ENCODE results near the gene GAS6.

DNA sequence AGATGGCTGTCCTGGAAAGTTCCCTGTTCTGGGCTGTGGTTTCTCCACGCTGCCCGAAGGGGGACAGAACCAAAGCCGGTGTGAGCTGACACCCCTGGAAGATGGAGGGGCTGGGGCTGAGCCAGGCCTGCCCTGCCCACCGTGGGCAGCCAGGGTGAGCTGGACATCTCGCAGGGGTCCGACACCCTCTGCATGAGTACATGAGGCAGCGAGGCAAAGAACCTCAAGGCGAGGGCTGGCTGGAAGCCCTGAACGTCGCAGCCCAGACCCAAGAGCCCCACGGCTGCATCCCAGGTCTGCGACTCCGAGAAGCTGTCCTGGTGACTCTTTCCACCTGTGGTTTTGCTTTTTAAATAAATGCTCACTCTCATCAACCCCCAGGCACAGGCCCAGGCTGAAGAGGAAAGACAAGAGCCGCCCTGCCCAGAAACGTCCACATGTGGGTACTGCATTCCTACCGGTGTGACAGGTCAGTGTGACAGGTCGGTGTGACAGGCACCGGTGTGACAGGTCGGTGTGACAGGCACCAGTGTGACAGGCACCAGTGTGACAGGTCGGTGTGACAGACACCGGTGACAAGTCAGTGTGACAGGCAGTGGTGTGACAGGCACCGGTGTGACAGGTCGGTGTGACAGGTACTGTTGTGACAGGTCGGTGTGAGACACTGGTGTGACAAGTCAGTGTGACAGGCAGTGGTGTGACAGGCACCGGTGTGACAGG is 30.6 kb downstream of the GAS6 start:
- TF ChIP-seq ZNF677 (tag by site-specific recombination; IDR thresholded peaks at IDR 0.05) (no peak), KLF10 (tag by site-specific recombination; IDR thresholded peaks at IDR 0.05) (no peak), ZNF133 (tag by site-specific recombination; IDR thresholded peaks at IDR 0.05) (no peak), TCF7L2 (IDR thresholded peaks at IDR 0.05; ENCODE audit: borderline replicate concordance, low read depth, low read length) (no peak), KLF16 (tag by site-specific recombination; IDR thresholded peaks at IDR 0.05) (no peak), ZNF121 (tag by site-specific recombination; IDR thresholded peaks at IDR 0.05) (no peak), ZNF521 (tag by site-specific recombination; IDR thresholded peaks at IDR 0.05) (no peak), ZNF76 (tag by site-specific recombination; IDR thresholded peaks at IDR 0.05; ENCODE audit: borderline replicate concordance, low read depth) (no peak)
- TF ChIP-seq, protein P1, sequence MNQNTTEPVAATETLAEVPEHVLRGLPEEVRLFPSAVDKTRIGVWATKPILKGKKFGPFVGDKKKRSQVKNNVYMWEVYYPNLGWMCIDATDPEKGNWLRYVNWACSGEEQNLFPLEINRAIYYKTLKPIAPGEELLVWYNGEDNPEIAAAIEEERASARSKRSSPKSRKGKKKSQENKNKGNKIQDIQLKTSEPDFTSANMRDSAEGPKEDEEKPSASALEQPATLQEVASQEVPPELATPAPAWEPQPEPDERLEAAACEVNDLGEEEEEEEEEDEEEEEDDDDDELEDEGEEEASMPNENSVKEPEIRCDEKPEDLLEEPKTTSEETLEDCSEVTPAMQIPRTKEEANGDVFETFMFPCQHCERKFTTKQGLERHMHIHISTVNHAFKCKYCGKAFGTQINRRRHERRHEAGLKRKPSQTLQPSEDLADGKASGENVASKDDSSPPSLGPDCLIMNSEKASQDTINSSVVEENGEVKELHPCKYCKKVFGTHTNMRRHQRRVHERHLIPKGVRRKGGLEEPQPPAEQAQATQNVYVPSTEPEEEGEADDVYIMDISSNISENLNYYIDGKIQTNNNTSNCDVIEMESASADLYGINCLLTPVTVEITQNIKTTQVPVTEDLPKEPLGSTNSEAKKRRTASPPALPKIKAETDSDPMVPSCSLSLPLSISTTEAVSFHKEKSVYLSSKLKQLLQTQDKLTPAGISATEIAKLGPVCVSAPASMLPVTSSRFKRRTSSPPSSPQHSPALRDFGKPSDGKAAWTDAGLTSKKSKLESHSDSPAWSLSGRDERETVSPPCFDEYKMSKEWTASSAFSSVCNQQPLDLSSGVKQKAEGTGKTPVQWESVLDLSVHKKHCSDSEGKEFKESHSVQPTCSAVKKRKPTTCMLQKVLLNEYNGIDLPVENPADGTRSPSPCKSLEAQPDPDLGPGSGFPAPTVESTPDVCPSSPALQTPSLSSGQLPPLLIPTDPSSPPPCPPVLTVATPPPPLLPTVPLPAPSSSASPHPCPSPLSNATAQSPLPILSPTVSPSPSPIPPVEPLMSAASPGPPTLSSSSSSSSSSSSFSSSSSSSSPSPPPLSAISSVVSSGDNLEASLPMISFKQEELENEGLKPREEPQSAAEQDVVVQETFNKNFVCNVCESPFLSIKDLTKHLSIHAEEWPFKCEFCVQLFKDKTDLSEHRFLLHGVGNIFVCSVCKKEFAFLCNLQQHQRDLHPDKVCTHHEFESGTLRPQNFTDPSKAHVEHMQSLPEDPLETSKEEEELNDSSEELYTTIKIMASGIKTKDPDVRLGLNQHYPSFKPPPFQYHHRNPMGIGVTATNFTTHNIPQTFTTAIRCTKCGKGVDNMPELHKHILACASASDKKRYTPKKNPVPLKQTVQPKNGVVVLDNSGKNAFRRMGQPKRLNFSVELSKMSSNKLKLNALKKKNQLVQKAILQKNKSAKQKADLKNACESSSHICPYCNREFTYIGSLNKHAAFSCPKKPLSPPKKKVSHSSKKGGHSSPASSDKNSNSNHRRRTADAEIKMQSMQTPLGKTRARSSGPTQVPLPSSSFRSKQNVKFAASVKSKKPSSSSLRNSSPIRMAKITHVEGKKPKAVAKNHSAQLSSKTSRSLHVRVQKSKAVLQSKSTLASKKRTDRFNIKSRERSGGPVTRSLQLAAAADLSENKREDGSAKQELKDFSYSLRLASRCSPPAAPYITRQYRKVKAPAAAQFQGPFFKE (tag by site-specific recombination; IDR thresholded peaks at IDR 0.05; ENCODE audit: borderline replicate concordance), result no peak
- TF ChIP-seq, protein P2, sequence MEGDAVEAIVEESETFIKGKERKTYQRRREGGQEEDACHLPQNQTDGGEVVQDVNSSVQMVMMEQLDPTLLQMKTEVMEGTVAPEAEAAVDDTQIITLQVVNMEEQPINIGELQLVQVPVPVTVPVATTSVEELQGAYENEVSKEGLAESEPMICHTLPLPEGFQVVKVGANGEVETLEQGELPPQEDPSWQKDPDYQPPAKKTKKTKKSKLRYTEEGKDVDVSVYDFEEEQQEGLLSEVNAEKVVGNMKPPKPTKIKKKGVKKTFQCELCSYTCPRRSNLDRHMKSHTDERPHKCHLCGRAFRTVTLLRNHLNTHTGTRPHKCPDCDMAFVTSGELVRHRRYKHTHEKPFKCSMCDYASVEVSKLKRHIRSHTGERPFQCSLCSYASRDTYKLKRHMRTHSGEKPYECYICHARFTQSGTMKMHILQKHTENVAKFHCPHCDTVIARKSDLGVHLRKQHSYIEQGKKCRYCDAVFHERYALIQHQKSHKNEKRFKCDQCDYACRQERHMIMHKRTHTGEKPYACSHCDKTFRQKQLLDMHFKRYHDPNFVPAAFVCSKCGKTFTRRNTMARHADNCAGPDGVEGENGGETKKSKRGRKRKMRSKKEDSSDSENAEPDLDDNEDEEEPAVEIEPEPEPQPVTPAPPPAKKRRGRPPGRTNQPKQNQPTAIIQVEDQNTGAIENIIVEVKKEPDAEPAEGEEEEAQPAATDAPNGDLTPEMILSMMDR (tag by site-specific recombination; IDR thresholded peaks at IDR 0.05), result no peak

All from HEK293 (cell line).